Ectodermal cell (in vitro differentiated cells): Measurements from ENCODE around the gene TMEM114. TPM values are rescaled to one million over a fixed set of nuclear protein-coding genes. Genes with fewer than 3 reads are reported as not detected.

ENCODE experiments used
- H3K27ac ChIP-seq: 2 replicates; pipeline ENCODE4 v1.7.0; 2013; ENCODE audit warnings: mild to moderate bottlenecking, low read depth, low read length; ENCODE audit not compliant: insufficient read depth, poor library complexity, severe bottlenecking
- H3K27me3 ChIP-seq: 2 replicates; pipeline ENCODE4 v1.7.0; 2013; ENCODE audit warnings: mild to moderate bottlenecking, low read length; ENCODE audit not compliant: insufficient read depth, control insufficient read depth, poor library complexity, severe bottlenecking
- H3K36me3 ChIP-seq: one replicate; pipeline ENCODE4 v1.7.0; 2013; ENCODE audit warnings: low read length; ENCODE audit not compliant: control insufficient read depth, insufficient read depth
- H3K4me1 ChIP-seq: one replicate; pipeline ENCODE4 v1.7.0; 2013; ENCODE audit warnings: low read length; ENCODE audit not compliant: control insufficient read depth, insufficient read depth
- H3K4me3 ChIP-seq: 2 replicates; pipeline ENCODE4 v1.7.0; 2013; ENCODE audit warnings: low read depth, low read length, control low read depth; ENCODE audit not compliant: insufficient read depth
- H3K9me3 ChIP-seq: 2 replicates; pipeline ENCODE4 v1.7.0; 2013; ENCODE audit warnings: mild to moderate bottlenecking, low read length, moderate library complexity; ENCODE audit not compliant: control insufficient read depth
- WGBS, 2 experiments: methylation state at CpG; one replicate each; pipeline ENCODE4 v1.1.7; 2013; ENCODE audit warnings: missing lambda C conversion rate in 2 of 2; 5-methylcytosine and 5-hydroxymethylcytosine counted together
- polyA plus RNA-seq, 4 experiments: library from polyadenylated mRNA; stranded (reverse); fragments of 50-300 nt; gene quantifications; one replicate each; pipeline ENCODE4 v1.2.3, GENCODE V29; 2013

Gene TMEM114
- polyA plus RNA-seq (2013, experiment 1 of 4), result 1.1 TPM
- 0.43 TPM for polyA plus RNA-seq (2013, experiment 2 of 4)
- polyA plus RNA-seq (2013, experiment 3 of 4), result 0.64 TPM
- not detected for polyA plus RNA-seq (2013, experiment 4 of 4)

DNA sequence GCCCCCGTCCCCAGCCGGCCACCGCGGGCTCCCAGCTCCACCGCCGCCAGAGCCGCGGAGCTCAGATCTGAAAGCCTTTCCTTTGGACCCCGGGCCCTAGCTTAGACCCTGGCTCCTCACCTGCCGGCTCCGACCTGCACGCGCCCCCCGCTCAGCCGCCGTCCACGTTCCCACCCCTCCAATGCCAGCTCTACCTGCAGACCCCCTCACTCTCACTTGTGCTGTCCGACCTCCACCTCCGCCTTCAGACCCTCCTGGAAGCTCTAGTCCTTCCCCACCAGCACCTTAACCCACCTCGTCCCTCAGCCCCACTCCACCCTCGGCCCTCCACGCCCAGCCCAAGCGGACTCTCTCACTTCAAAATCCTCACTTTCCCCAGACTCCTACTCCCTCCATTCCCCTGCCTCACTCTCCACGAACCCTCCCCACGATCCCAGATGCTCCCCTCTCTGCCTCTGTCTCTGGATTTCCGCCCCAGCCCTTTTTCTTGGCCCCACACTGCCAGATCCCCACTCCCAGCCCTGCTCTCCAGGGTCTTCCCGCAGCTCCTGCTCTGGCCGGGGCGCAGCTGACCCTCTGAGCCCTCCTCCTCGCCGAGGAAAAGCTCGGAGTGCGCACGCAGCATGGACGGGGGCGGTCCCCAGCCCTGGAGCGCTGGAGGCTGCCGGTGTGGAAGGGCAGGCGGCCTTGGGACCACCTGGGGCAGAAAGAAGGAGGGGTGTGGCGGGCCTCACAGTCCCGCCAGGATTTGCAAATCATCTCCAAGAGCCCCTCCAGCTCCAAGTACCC lies at the start of gene TMEM114:
Gene TMEM114, minus strand, starts transcription at position 612 of the 789 bp plus-strand sequence. CDS start 673 bp downstream, outside the sequence.
- Histone ChIP-seq H3K9me3 (no peaks in the 10 kb centered on the region), H3K4me1 (peaks cover 17% of the 10 kb centered on the region), H3K4me3 (peak within 1 kb of the TSS; percentile 37), H3K27ac (no peak within 1 kb of the TSS), H3K36me3 (no peaks in the 10 kb centered on the region), H3K27me3 (peaks cover 41% of the 10 kb centered on the region)
- WGBS, 2 experiments, result 2 to 3% methylated on average over 40 to 41 of the region's 41 CpGs

DNA sequence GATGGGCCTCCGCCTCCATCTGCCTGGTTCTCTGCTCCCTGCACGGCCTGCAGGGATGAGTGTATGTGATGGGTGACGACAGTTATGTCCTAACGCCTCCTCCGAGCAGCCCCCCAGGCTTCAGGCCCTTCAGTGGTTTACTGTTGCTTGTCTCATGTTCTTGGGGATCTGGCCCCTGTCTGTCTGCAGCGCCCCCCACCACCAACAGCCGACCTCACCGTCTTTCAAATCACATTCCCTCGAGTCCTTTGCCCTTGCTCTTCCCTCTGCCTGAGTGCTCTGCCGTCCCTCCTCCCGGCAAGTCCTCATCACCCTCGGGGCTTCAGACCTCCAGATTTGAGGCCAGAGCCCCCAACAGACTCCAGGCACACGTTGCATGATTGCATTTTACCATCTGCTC lies 49.4 kb upstream of the TMEM114 start:
- Histone ChIP-seq H3K27me3 (no peaks in the 10 kb centered on the region), H3K4me3 (no peak overlapping the region), H3K4me1 (no peaks in the 10 kb centered on the region), H3K36me3 (peaks cover 72% of the 10 kb centered on the region), H3K9me3 (no peaks in the 10 kb centered on the region), H3K27ac (no peak overlapping the region)
- WGBS, 2 experiments, result 80 to 81% methylated on average over 13 of the region's 13 CpGs

DNA sequence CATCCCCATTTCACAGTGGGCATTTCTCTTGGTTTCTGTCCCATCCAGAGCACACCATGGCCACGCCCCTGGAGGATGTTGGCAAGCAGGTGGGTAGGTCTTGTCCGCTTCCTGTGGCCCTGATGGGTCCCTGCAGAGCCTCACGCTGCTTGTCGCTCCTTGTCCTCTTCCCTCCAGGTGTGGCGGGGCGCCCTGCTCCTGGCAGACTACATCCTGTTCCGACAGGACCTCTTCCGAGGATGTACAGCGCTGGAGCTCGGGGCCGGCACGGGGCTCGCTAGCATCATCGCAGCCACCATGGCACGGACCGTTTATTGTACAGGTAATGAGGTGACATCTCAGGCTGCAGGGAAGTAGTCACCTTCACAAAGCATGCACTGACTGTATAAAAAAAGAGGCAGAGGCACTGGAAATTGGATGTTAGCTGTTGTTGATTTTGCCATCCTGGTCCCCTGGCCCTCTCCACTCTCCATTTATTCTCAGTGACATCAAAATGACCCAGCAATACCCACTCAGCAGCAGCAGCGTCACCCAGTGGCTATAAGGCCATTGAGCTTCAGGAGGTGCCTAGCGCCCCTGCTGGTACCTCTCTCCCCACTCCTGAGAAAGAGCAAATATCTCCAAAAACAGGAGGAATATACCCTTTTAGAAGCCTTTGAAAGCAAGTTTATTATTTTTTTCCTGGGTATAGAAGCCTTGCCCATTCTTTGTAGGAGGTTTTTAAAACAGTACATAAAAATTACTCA lies 44.9 kb upstream of the TMEM114 start:
- H3K27me3 ChIP-seq, result no peaks in the 10 kb centered on the region
- H3K4me1 ChIP-seq, result no peaks in the 10 kb centered on the region
- 79 to 81% methylated on average over 18 of the region's 18 CpGs for WGBS, 2 experiments
- no peak overlapping the region for H3K4me3 ChIP-seq
- peaks cover 46% of the 10 kb centered on the region for H3K36me3 ChIP-seq
- H3K27ac ChIP-seq, result no peak overlapping the region
- H3K9me3 ChIP-seq, result no peaks in the 10 kb centered on the region

DNA sequence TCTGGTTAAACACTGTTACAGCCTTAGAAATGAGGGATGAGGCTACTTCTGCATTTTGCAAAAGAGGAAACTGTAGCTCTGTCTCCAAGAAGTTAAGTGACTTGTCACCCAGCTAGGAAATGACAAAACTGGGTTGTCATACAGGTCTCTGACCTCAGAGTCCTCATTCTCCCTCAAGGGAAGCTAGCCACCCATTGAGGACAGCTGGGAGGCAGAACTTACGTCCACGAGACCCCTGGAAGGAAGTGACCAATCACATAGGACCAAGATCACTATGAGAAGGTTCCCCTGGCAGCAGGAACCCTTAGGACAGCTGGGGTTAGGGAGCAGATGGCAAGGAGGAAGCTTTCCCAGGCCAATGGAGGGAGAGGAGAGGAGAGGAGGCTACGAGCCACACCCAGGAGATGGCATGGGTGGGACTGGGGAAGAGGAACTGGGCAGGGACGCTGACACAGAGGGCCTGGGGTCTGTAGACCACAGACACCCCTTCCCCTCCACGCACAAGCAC lies 42.4 kb upstream of the TMEM114 start:
- H3K27ac ChIP-seq, result no peak overlapping the region
- H3K9me3 ChIP-seq, result no peaks in the 10 kb centered on the region
- H3K27me3 ChIP-seq, result no peaks in the 10 kb centered on the region
- whole genome bisulfite sequencing, 2 experiments, result 92 to 95% methylated on average over 5 of the region's 5 CpGs
- H3K4me1 ChIP-seq, result no peaks in the 10 kb centered on the region
- H3K4me3 ChIP-seq, result no peak overlapping the region
- H3K36me3 ChIP-seq, result peaks cover 56% of the 10 kb centered on the region

DNA sequence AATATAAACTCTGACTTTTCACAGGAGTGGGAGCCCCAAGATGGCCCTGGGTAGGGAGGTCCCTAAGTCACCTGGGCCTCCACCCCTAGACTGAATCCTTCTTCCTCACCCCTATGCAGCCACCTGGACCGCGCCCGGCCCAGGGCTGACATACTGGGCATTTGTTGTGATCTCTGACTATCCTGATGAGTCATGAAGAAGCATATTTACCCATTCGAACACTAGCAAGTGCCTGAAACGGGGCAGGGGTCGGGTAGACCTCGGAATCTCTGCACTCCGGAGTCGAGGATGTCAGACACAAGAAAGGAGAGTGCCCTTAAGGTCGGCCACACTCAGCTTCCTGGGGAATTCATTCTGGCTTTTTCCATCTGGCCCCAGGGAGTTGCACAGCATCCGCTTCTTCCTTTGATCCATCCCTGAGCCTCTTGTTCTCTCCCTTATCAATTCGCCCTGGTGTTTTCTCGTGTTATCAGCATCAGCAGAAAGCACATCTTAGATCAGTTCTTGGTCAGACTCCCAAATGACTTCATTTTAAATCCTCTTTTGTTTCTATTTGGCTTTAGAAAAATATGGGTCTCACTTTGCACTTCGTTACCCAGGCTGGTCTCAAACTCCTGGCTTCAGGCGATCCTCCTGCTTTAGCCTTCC lies 41.6 kb upstream of the TMEM114 start:
- Histone ChIP-seq H3K27me3 (no peaks in the 10 kb centered on the region), H3K27ac (no peak overlapping the region), H3K36me3 (peaks cover 58% of the 10 kb centered on the region), H3K9me3 (no peaks in the 10 kb centered on the region), H3K4me1 (no peaks in the 10 kb centered on the region), H3K4me3 (no peak overlapping the region)
- 68 to 70% methylated on average over 15 of the region's 15 CpGs for WGBS, 2 experiments

DNA sequence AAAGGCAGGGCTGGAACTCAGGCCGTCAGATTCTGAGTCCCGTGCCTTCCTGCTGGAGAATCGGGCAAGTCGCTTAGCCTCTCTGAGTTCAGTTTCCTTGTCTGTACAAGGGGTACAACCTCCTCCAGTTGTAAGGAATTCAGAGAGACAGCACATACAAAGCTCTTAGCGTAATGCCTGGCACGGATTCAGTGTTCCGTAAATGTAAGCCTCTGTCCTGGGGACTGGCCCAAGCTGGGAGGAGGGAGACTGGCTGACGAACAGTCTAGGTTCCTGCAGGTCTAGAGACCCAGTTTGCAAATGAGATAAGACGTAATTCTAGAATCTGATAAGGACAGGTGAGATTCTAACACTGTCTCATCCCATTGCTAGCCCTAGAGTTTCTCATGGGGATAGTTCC lies 41.1 kb upstream of the TMEM114 start:
- 96% methylated on average over 9 of the region's 9 CpGs for WGBS, 2 experiments
- H3K27ac ChIP-seq, result no peak overlapping the region
- H3K36me3 ChIP-seq, result peaks cover 58% of the 10 kb centered on the region
- no peaks in the 10 kb centered on the region for H3K9me3 ChIP-seq
- H3K4me1 ChIP-seq, result no peaks in the 10 kb centered on the region
- H3K27me3 ChIP-seq, result no peaks in the 10 kb centered on the region
- no peak overlapping the region for H3K4me3 ChIP-seq

DNA sequence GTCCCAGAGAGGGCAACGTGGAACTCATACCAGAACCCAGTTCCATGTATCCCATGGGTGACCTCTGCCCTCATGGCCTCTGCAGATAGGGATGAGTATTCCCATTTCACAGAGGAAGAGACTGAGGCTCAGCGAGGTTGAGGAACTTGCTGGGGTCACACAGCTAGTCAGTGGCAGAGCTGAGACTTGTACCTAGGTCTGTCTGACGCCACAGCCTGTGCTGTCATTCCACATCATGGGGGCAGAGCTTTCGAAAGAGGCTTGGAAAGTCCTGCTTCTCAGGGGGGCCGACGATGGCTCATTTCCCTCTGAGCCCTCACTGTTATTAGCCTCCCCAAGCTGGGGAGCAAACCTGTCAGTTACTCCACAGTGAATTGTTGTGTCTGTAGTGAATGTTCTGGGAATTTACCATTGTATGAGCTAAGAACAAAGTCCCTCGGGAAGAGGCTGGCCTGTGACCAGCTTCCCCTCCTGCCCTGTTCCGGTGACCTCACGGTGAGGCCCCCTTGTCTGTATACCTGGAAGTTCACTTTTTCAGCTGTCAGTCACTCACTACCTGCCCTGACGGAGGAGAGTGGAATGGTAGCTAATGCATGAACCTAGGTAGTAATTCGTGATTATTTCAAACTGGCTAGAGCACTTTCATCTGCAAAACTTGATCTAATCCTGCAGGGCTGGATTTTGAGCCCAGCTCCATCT lies 40.1 kb upstream of the TMEM114 start:
- Histone ChIP-seq H3K4me3 (no peak overlapping the region), H3K9me3 (no peaks in the 10 kb centered on the region), H3K27me3 (no peaks in the 10 kb centered on the region), H3K27ac (no peak overlapping the region), H3K36me3 (peaks cover 61% of the 10 kb centered on the region), H3K4me1 (no peaks in the 10 kb centered on the region)
- 93 to 95% methylated on average over 11 of the region's 11 CpGs for WGBS, 2 experiments

DNA sequence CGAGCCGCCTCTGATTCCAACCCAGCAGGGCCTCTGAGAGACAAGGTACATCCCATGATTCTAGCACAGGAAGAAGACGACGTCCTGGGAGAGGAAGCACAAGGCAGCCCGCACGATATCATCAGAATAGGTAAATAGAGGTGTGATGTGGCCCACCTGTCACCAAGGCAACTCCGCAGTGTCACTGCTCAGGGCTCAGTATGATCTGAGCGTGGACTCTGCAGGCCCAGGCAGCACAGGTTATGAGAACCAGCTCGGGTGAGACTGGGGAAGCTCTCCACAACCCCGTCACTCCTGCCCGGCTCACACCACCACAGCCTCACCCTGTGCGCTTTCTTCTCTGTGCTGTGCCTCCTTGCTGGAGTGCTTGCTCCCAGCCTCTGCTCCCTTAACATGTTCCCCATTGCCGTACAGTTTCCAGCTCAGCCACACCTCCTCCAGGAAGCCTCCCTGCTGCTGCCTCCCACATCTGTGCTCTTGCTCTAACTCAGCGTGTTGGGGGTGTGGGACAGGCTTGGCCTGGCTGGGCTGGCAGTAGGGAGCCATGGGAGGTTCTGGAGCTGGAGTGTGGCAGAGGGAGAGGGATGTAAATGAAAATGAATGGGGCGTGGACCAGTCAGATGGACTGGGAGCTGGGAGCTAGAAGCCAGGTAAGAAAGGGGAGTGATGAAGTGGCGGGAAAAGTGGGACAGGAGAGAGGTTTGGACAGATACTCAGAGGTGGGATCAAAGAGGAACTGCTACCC lies 38.8 kb upstream of the TMEM114 start:
- no peaks in the 10 kb centered on the region for H3K9me3 ChIP-seq
- H3K27me3 ChIP-seq, result no peaks in the 10 kb centered on the region
- H3K27ac ChIP-seq, result no peak overlapping the region
- peaks cover 57% of the 10 kb centered on the region for H3K36me3 ChIP-seq
- H3K4me3 ChIP-seq, result no peak overlapping the region
- H3K4me1 ChIP-seq, result no peaks in the 10 kb centered on the region
- 96 to 97% methylated on average over 16 of the region's 16 CpGs for WGBS, 2 experiments

DNA sequence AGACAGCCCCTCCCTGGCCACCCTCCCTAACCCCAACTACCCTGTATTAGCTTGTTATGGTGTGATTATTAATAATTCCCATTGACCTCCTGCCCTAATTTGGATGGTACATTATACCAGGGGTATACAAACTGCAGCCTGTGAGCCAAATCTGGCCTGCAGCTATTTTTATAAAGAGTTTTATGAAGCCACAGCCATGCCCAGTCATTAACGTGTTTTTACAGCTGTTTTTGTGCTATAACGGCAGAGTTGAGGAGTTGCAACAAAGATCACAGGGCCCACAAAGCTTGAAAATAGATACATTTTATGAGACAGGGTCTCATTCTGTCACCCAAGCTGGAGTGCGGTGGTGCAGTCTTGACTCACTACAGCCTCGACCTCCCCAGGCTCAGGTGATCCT lies 37.1 kb upstream of the TMEM114 start:
- Histone ChIP-seq H3K27me3 (no peaks in the 10 kb centered on the region), H3K9me3 (no peaks in the 10 kb centered on the region), H3K27ac (no peak overlapping the region), H3K4me3 (no peak overlapping the region), H3K36me3 (peaks cover 56% of the 10 kb centered on the region), H3K4me1 (peaks cover 7% of the 10 kb centered on the region)
- 85 to 92% methylated on average over 4 of the region's 4 CpGs for WGBS, 2 experiments
